Aorta (tissue), 5 donors: ENCODE results near the gene SCNN1B. TPM values are rescaled to one million over a fixed set of nuclear protein-coding genes. Genes with fewer than 3 reads are reported as not detected.
A peak's percentile ranks its signal among the peaks of the same experiment; 100 is the strongest.
"Not testable (repeated sequence)": the region's sequence is repeated elsewhere in the genome, so short reads cannot be mapped to it uniquely, and the experiment has no call there.

Source experiments
- ATAC-seq: fragments of 200-7000 bp; cut with Tn5 transposase; one replicate; pipeline ENCODE4 v1.9.1; 2022; ENCODE audit warnings: moderate library complexity; ENCODE audit not compliant: low FRiP score
- DNase-seq, 2 donors: peaks; one replicate each; pipeline ENCODE4 v3.0.0-alpha.2; 2020
- H3K27ac ChIP-seq, 2 donors: one replicate each; pipeline ENCODE4 v1.5.1; 2013; ENCODE audit warnings: low read length in 2 of 2, mild to moderate bottlenecking in 2 of 2, moderate library complexity in 2 of 2, control low read depth in 1 of 2, inconsistent platforms in 1 of 2, low read depth in 1 of 2
- H3K27me3 ChIP-seq, 2 donors: one replicate each; pipeline ENCODE4 v1.6.1; 2013; ENCODE audit warnings: control low read depth in 1 of 2, low read length in 1 of 2, mild to moderate bottlenecking in 1 of 2, moderate library complexity in 1 of 2; ENCODE audit not compliant: insufficient read depth in 2 of 2, control insufficient read depth in 1 of 2
- H3K36me3 ChIP-seq, 2 donors: one replicate each; pipeline ENCODE4 v1.6.1; 2013; ENCODE audit warnings: control low read depth in 1 of 2, low read length in 1 of 2, mild to moderate bottlenecking in 1 of 2; ENCODE audit not compliant: insufficient read depth in 2 of 2, control insufficient read depth in 1 of 2
- H3K4me1 ChIP-seq, 2 donors: one replicate each; pipeline ENCODE4 v1.6.1; 2013; ENCODE audit warnings: low read length in 2 of 2, control low read depth in 1 of 2, mild to moderate bottlenecking in 1 of 2, moderate library complexity in 1 of 2; ENCODE audit not compliant: insufficient read depth in 2 of 2, control insufficient read depth in 1 of 2
- H3K4me3 ChIP-seq, 2 donors: one replicate each; pipeline ENCODE4 v1.5.1; 2013; ENCODE audit warnings: low read length in 2 of 2, control low read depth in 1 of 2, mild to moderate bottlenecking in 1 of 2
- H3K9me3 ChIP-seq: one replicate; pipeline ENCODE4 v1.6.1; 2013; ENCODE audit warnings: mild to moderate bottlenecking, low read length; ENCODE audit not compliant: control insufficient read depth
- WGBS, 2 donors: extraction: QIAGEN DNeasy Blood & Tissue Kit; methylation state at CpG; one replicate each; pipeline ENCODE4 v1.1.7; 2013; 5-methylcytosine and 5-hydroxymethylcytosine counted together
- intact Hi-C, 2 donors: fragments of 100-400 bp; cut with DNase I; formaldehyde crosslinking; loops; one replicate each; pipeline versions ENCODE4 v1.14.2 to v1.15.0; 2022
- polyA plus RNA-seq, 2 donors: library from polyadenylated mRNA; stranded (reverse); fragments of 200-250 nt; gene quantifications; one replicate each; pipeline ENCODE4 v1.2.3, GENCODE V29; 2013
- total RNA-seq, 2 donors: library from RNA; stranded (reverse); fragmentation: NEBNext Ultra II Directional; extraction: Animal tissue kit (Norgen Biotek cat#: 25700); gene quantifications; one replicate each; pipeline ENCODE4 v1.2.1, GENCODE V29; 2021
- donor health status: healthy with polysubstance abuse.
- donor health status: Bipolar disorder and iron deficiency.
- donor health status: DM: no; HTN: no; CAD: no.
- donor health status: DM: no; HTN: no; CAD: no.
- donor health status: DM: yes; HTN: yes; CAD: no.

SCNN1B gene
- total and polyA plus RNA-seq, 4 donors, result 0.59 to 1.6 (median 1.2) TPM

DNA sequence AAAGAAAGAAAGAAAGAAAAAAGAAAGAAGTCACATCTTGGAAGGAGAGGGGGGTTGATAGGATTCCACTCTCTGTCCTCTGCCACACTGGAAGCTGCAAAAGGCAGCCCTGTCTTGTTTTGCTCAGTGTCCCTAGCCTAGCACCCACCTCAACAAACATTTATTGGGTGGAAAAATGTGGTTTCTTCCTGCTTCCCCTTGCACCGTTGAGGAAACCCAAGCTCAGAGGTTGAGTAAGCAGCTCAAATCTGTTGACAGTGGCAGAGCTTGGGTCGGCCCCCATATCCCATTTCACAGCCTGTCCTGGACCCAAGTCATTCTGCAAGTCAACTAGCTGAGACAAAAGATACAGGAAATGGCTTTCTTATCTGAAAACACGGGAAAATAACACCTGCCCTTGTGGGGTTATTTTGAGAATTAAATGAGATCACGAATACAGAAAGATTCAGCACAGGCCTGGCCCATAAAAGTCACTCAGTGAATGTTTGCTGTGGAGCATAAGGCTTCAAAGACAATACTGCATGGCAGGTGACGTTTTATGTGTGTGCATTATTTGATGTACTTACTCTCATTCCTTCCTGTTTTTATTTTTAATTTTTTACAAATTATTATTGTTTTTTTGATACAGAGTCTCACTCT is 63.6 kb downstream of the SCNN1B start:
- no peak overlapping the region for H3K27ac ChIP-seq
- intact Hi-C loops, result no loop called here
- no peaks in the 10 kb centered on the region for H3K9me3 ChIP-seq
- WGBS, 2 donors, result 26 to 28% methylated on average over 5 of the region's 5 CpGs
- DNase-seq (no peak), ATAC-seq (peak; percentile 36)
- H3K4me3 ChIP-seq, result no peak overlapping the region
- H3K36me3 ChIP-seq, result no peaks in the 10 kb centered on the region
- no peaks in the 10 kb centered on the region for H3K27me3 ChIP-seq
- no peaks in the 10 kb centered on the region for H3K4me1 ChIP-seq

- H3K27me3 ChIP-seq, H3K36me3 ChIP-seq, H3K9me3 ChIP-seq, intact Hi-C loops, H3K27ac ChIP-seq, ATAC-seq, H3K4me3 ChIP-seq, DNase-seq, H3K4me1 ChIP-seq: not testable (repeated sequence)
- 80 to 83% methylated on average over 7 of the region's 7 CpGs for WGBS, 2 donors
These were observed 64.2 kb downstream of the SCNN1B start for GRCh38 chr16:23366341-23366740.

GRCh38 chr16:23367564-23367963 is 65.5 kb downstream of the SCNN1B start:
- no peak for ATAC-seq
- no peaks in the 10 kb centered on the region for H3K36me3 ChIP-seq
- 84 to 88% methylated on average over 10 of the region's 10 CpGs for WGBS, 2 donors
- H3K4me3 ChIP-seq, result no peak overlapping the region
- H3K9me3 ChIP-seq, result no peaks in the 10 kb centered on the region
- H3K4me1 ChIP-seq, result no peaks in the 10 kb centered on the region
- intact Hi-C loops, result no loop called here
- no peak for DNase-seq
- H3K27ac ChIP-seq, result no peak overlapping the region
- H3K27me3 ChIP-seq, result no peaks in the 10 kb centered on the region

- no peaks in the 10 kb centered on the region for H3K9me3 ChIP-seq
- intact Hi-C loops, result no loop called here
- H3K36me3 ChIP-seq, result no peaks in the 10 kb centered on the region
- H3K27me3 ChIP-seq, result no peaks in the 10 kb centered on the region
- no peak overlapping the region for H3K4me3 ChIP-seq
- no peak for DNase-seq
- H3K4me1 ChIP-seq, result no peaks in the 10 kb centered on the region
- WGBS, 2 donors, result 85 to 86% methylated on average over 8 of the region's 8 CpGs
- ATAC-seq, result no peak
- H3K27ac ChIP-seq, result no peak overlapping the region
These were observed 65.9 kb downstream of the SCNN1B start for GRCh38 chr16:23367988-23368387.

GRCh38 chr16:23368469-23368868 is 66.4 kb downstream of the SCNN1B start:
- Histone ChIP-seq H3K36me3 (no peaks in the 10 kb centered on the region), H3K27me3 (no peaks in the 10 kb centered on the region), H3K4me1 (no peaks in the 10 kb centered on the region), H3K27ac (no peak overlapping the region), H3K9me3 (no peaks in the 10 kb centered on the region), H3K4me3 (no peak overlapping the region)
- WGBS, 2 donors, result 70 to 75% methylated on average over 5 of the region's 5 CpGs
- no peak for DNase-seq
- ATAC-seq, result no peak
- intact Hi-C loops, result no loop called here

DNA sequence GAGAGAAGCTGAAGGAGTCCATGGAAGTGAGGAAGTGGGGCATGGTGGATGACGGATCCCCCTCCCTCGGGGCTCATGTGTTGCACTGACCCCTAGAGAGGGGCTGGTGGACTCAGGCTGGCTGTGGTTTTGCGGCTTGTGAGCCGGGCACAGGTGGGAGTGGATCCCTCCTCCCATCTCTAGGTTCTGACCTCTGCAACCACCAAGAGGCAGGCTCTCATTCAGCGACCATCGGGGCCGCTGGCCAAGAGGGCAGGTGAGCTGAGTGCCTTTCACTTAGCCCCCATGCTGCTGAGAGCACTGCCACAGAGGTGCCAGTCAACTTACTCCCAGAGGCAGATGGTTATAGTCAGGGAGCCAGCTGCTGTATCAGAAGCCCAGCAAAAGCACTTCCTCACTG is 67.3 kb downstream of the SCNN1B start:
- Histone ChIP-seq H3K9me3 (no peaks in the 10 kb centered on the region), H3K4me1 (no peaks in the 10 kb centered on the region), H3K27ac (no peak overlapping the region), H3K4me3 (no peak overlapping the region), H3K27me3 (no peaks in the 10 kb centered on the region), H3K36me3 (no peaks in the 10 kb centered on the region)
- intact Hi-C loops, result no loop called here
- WGBS, 2 donors, result 57% methylated on average over 7 of the region's 7 CpGs
- no peak for DNase-seq
- ATAC-seq, result no peak

DNA sequence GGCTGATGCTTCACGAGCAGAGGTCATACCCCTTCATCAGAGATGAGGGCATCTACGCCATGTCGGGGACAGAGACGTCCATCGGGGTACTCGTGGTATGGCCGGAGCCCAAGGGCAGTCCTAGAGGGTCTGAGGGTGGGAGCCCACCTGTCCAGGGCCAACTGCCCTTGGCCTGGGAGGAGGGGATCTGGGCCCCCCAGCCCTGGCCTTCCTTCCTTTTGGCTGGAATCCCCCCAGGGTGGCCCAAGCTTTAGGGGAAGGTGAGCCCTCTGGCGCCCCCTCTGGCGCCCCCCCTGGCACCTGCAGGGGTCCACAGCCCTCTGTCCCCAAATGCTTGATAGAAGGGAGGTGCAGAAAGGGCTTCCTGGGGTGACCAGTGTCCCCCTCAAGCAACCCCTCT is 69.3 kb downstream of the SCNN1B start:
- Histone ChIP-seq H3K36me3 (no peaks in the 10 kb centered on the region), H3K9me3 (no peaks in the 10 kb centered on the region), H3K4me3 (no peak overlapping the region), H3K27me3 (no peaks in the 10 kb centered on the region), H3K27ac (no peak overlapping the region), H3K4me1 (no peaks in the 10 kb centered on the region)
- intact Hi-C loops, result no loop called here
- no peak for ATAC-seq
- no peak for DNase-seq
- 70 to 79% methylated on average over 9 of the region's 9 CpGs for WGBS, 2 donors

GRCh38 chr16:23373436-23374219 is 71.5 kb downstream of the SCNN1B start:
- no peaks in the 10 kb centered on the region for H3K9me3 ChIP-seq
- H3K27me3 ChIP-seq, result no peaks in the 10 kb centered on the region
- intact Hi-C loops, result no loop called here
- no peaks in the 10 kb centered on the region for H3K36me3 ChIP-seq
- ATAC-seq, result no peak
- no peak overlapping the region for H3K27ac ChIP-seq
- no peaks in the 10 kb centered on the region for H3K4me1 ChIP-seq
- DNase-seq, result no peak
- H3K4me3 ChIP-seq, result no peak overlapping the region
- WGBS, 2 donors, result 81 to 83% methylated on average over 13 of the region's 13 CpGs
